ENCODE data around the gene NCOA7. TPM values are rescaled to one million over a fixed set of nuclear protein-coding genes. Genes with fewer than 3 reads are reported as not detected.
A peak's percentile ranks its signal among the peaks of the same experiment; 100 is the strongest.

The NCOA7 gene
- total and polyA plus RNA-seq, 5 donors from 2014 or later: 12.6 to 41.9 (median 14.3) TPM

GRCh38 chr6:125812394-125813292 lies 21.9 kb downstream of the NCOA7 start:
- peaks cover 6% of the 10 kb centered on the region for H3K4me1 ChIP-seq (ENCODE audit: control insufficient read depth, insufficient read depth, low read length, poor library complexity, severe bottlenecking)
- Mint-ChIP-seq H3K4me1 (peaks cover 25 to 52% (median 36%) of the 10 kb centered on the region in 4 donors), H3K9me3 (no peaks in the 10 kb centered on the region), H3K27me3 (no peaks in the 10 kb centered on the region), H3K36me3 (peaks cover 44% of the 10 kb centered on the region), H3K27ac (peak overlapping the region in 1 of 3 donors; percentile 16), H3K4me3 (peak overlapping the region in 1 of 4 donors; percentile 23)
- H3K9me3 ChIP-seq (ENCODE audit: control insufficient read depth in 2 of 2, low read length in 2 of 2): no peaks in the 10 kb centered on the region
- H3K27me3 ChIP-seq (ENCODE audit: control insufficient read depth, insufficient read depth, low read length): no peaks in the 10 kb centered on the region
- no peak overlapping the region for H3K4me3 ChIP-seq (ENCODE audit: low read depth, low read length)
- no peak overlapping the region for H3K27ac ChIP-seq (ENCODE audit: insufficient read depth, low read length, poor library complexity, severe bottlenecking)
- ATAC-seq (ENCODE audit: low read depth in 2 of 2) (no peak), DNase-seq (no peak)
- peaks cover 14% of the 10 kb centered on the region for H3K36me3 ChIP-seq (ENCODE audit: control insufficient read depth, insufficient read depth, low read length)

DNA sequence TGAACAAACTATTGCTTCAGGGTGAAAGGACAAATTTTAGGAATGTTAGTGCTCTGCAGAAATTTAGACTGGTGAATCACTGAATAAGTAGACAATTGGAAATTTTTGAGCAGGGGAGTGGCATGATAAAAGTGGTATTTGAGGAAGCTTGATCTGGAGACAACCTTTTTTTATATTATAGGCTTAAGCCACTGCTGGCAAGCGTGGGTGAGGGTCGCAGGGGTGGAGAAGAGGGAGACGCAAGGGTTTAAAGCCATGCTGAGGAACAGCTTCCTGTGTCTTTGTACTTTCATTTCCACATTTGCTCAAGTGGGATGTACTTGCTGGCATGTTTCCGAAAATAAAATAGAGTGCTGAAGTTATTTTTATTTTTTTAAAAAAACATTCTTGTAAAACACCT lies 23.7 kb downstream of the NCOA7 start:
- no peak overlapping the region for H3K4me3 Mint-ChIP-seq
- peaks cover 31 to 42% (median 35%) of the 10 kb centered on the region in 4 donors for H3K4me1 Mint-ChIP-seq

DNA sequence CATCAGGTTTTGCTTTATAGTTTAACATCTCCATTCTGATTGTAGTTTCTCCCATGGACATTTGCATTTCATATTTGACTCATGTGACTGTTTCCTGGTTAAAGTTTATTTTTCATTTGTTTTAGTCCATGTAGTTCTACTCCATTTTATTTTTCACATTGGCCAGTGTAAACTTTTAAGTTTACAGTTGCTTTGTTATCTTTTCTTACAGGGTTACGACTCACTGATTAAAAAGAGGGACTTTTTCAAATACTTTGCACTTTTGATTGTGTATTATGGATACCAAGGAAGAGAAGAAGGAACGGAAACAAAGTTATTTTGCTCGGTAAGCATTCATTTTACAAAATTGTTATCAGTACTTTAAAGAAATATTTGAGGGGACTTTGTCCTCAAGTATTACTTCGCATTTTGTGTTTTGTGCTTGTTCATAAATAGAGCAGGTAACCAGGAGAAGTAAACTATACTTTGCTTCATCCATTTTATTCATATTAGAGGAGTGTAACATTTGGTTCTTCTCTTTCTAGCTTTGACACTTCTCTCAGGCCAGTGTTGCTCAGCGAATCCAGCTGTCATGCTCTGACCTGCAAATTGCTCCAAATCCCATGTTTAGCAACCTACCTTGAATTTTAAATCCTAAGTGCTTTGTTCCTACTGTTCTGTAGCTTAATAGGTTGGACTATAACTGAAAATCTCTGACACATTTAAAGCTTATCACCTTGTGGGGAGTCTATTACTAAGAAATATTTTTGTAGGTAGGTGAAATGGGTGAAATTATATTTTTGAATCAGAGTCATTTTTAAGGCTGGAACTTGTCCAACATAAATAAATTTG lies 24.5 kb downstream of the NCOA7 start:
- Mint-ChIP-seq H3K36me3 (peaks cover 49% of the 10 kb centered on the region), H3K4me3 (no peak overlapping the region), H3K9me3 (no peaks in the 10 kb centered on the region), H3K27me3 (no peaks in the 10 kb centered on the region), H3K4me1 (peaks cover 31 to 38% (median 36%) of the 10 kb centered on the region in 4 donors), H3K27ac (no peak overlapping the region)
- ATAC-seq (ENCODE audit: low read depth in 2 of 2): no peak
- Histone ChIP-seq H3K9me3 (ENCODE audit: control insufficient read depth in 2 of 2, low read length in 2 of 2) (no peaks in the 10 kb centered on the region), H3K4me1 (ENCODE audit: control insufficient read depth, insufficient read depth, low read length, poor library complexity, severe bottlenecking) (no peaks in the 10 kb centered on the region), H3K4me3 (ENCODE audit: low read depth, low read length) (no peak overlapping the region), H3K36me3 (ENCODE audit: control insufficient read depth, insufficient read depth, low read length) (peaks cover 18% of the 10 kb centered on the region), H3K27ac (ENCODE audit: insufficient read depth, low read length, poor library complexity, severe bottlenecking) (no peak overlapping the region), H3K27me3 (ENCODE audit: control insufficient read depth, insufficient read depth, low read length) (no peaks in the 10 kb centered on the region)
- DNase-seq: no peak

More for the DNA sequence above, 23.7 kb downstream of the NCOA7 start:
- ATAC-seq (ENCODE audit: low read depth in 2 of 2) (no peak), DNase-seq (no peak)
- peaks cover 41% of the 10 kb centered on the region for H3K36me3 Mint-ChIP-seq
- H3K27me3 ChIP-seq (ENCODE audit: control insufficient read depth, insufficient read depth, low read length): no peaks in the 10 kb centered on the region
- H3K4me1 ChIP-seq (ENCODE audit: control insufficient read depth, insufficient read depth, low read length, poor library complexity, severe bottlenecking): no peaks in the 10 kb centered on the region
- H3K27me3 Mint-ChIP-seq: no peaks in the 10 kb centered on the region
- no peak overlapping the region for H3K27ac ChIP-seq (ENCODE audit: insufficient read depth, low read length, poor library complexity, severe bottlenecking)
- H3K36me3 ChIP-seq (ENCODE audit: control insufficient read depth, insufficient read depth, low read length): peaks cover 15% of the 10 kb centered on the region
- no peak overlapping the region for H3K4me3 ChIP-seq (ENCODE audit: low read depth, low read length)
- peak overlapping the region in 1 of 3 donors; percentile 15 for H3K27ac Mint-ChIP-seq
- no peaks in the 10 kb centered on the region for H3K9me3 Mint-ChIP-seq
- no peaks in the 10 kb centered on the region for H3K9me3 ChIP-seq (ENCODE audit: control insufficient read depth in 2 of 2, low read length in 2 of 2)

- no peak for ATAC-seq (ENCODE audit: low read depth in 2 of 2)
- peaks cover 23% of the 10 kb centered on the region for H3K36me3 ChIP-seq (ENCODE audit: control insufficient read depth, insufficient read depth, low read length)
- no peaks in the 10 kb centered on the region for H3K27me3 ChIP-seq (ENCODE audit: control insufficient read depth, insufficient read depth, low read length)
- no peak for DNase-seq
- no peaks in the 10 kb centered on the region for H3K9me3 ChIP-seq (ENCODE audit: control insufficient read depth in 2 of 2, low read length in 2 of 2)
- no peaks in the 10 kb centered on the region for H3K4me1 ChIP-seq (ENCODE audit: control insufficient read depth, insufficient read depth, low read length, poor library complexity, severe bottlenecking)
- no peak overlapping the region for H3K4me3 ChIP-seq (ENCODE audit: low read depth, low read length)
- H3K9me3 Mint-ChIP-seq: no peaks in the 10 kb centered on the region
- no peak overlapping the region for H3K27ac ChIP-seq (ENCODE audit: insufficient read depth, low read length, poor library complexity, severe bottlenecking)
- no peak overlapping the region for H3K27ac Mint-ChIP-seq
- peaks cover 29 to 36% (median 32%) of the 10 kb centered on the region in 4 donors for H3K4me1 Mint-ChIP-seq
- H3K36me3 Mint-ChIP-seq: peaks cover 49% of the 10 kb centered on the region
- no peak overlapping the region for H3K4me3 Mint-ChIP-seq
- no peaks in the 10 kb centered on the region for H3K27me3 Mint-ChIP-seq
These were observed 26.1 kb downstream of the NCOA7 start for GRCh38 chr6:125816828-125817280.

GRCh38 chr6:125818225-125818657 lies 27.5 kb downstream of the NCOA7 start:
- ATAC-seq (ENCODE audit: low read depth in 2 of 2): no peak
- no peak for DNase-seq
- H3K4me3 Mint-ChIP-seq: no peak overlapping the region
- Histone ChIP-seq H3K27me3 (ENCODE audit: control insufficient read depth, insufficient read depth, low read length) (no peaks in the 10 kb centered on the region), H3K36me3 (ENCODE audit: control insufficient read depth, insufficient read depth, low read length) (peaks cover 23% of the 10 kb centered on the region), H3K4me3 (ENCODE audit: low read depth, low read length) (no peak overlapping the region), H3K9me3 (ENCODE audit: control insufficient read depth in 2 of 2, low read length in 2 of 2) (no peaks in the 10 kb centered on the region), H3K4me1 (ENCODE audit: control insufficient read depth, insufficient read depth, low read length, poor library complexity, severe bottlenecking) (no peaks in the 10 kb centered on the region), H3K27ac (ENCODE audit: insufficient read depth, low read length, poor library complexity, severe bottlenecking) (no peak overlapping the region)
- peaks cover 19 to 38% (median 32%) of the 10 kb centered on the region in 4 donors for H3K4me1 Mint-ChIP-seq
- H3K36me3 Mint-ChIP-seq: peaks cover 45% of the 10 kb centered on the region
- peak overlapping the region; percentile 4 to 75 (median 44) for H3K27ac Mint-ChIP-seq
- H3K27me3 Mint-ChIP-seq: no peaks in the 10 kb centered on the region
- H3K9me3 Mint-ChIP-seq: no peaks in the 10 kb centered on the region

- no peak overlapping the region for H3K27ac ChIP-seq (ENCODE audit: insufficient read depth, low read length, poor library complexity, severe bottlenecking)
These were observed 28.1 kb downstream of the NCOA7 start for GRCh38 chr6:125818772-125819260.

DNA sequence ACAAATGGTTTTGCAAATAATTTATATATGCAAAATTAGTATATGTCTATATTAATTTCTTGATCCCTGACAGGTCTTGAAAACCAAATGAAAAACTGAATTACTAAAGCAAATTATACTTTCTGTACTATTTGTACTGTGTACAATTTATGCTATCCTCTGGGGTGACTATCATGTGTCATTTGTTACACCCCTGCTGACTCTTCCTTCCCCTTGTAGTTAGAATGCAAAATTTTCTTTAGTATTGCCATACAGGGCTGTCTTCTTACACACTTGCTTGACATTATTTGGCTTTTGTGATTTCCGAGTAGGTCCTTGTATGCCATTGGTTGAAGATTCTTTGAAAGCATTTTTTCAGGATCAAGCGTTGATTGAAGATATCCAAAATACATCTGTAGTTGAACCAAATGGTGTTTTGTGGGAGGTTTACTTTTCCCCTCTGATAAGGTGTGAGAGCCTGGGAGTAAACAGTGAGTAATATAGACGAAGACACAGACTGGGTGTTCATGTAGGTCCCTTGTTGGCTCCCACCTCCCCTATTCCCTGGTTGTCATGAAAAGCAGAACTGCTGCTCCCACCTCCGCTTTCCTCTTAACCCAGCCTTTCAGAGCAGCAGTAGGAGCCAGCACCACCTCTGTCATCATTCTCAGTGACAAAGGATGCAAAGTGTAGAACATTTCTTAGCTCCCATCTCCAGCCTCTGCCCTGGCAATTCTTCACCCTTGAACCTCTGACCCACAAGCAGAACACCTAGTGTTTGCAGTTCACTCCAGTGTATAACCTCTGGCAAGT lies 29.0 kb downstream of the NCOA7 start:
- ATAC-seq (ENCODE audit: low read depth in 2 of 2): no peak
- Mint-ChIP-seq H3K27me3 (no peaks in the 10 kb centered on the region), H3K4me3 (peak overlapping the region in 1 of 4 donors; percentile 65), H3K9me3 (no peaks in the 10 kb centered on the region), H3K36me3 (peaks cover 45% of the 10 kb centered on the region), H3K27ac (peak overlapping the region in 1 of 3 donors; percentile 41), H3K4me1 (peaks cover 15 to 38% (median 30%) of the 10 kb centered on the region in 4 donors)
- Histone ChIP-seq H3K27me3 (ENCODE audit: control insufficient read depth, insufficient read depth, low read length) (no peaks in the 10 kb centered on the region), H3K4me3 (ENCODE audit: low read depth, low read length) (no peak overlapping the region), H3K9me3 (ENCODE audit: control insufficient read depth in 2 of 2, low read length in 2 of 2) (no peaks in the 10 kb centered on the region), H3K36me3 (ENCODE audit: control insufficient read depth, insufficient read depth, low read length) (peaks cover 23% of the 10 kb centered on the region), H3K4me1 (ENCODE audit: control insufficient read depth, insufficient read depth, low read length, poor library complexity, severe bottlenecking) (no peaks in the 10 kb centered on the region), H3K27ac (ENCODE audit: insufficient read depth, low read length, poor library complexity, severe bottlenecking) (no peak overlapping the region)
- no peak for DNase-seq

More at GRCh38 chr6:125818772-125819260, 28.1 kb downstream of the NCOA7 start:
- peaks cover 23% of the 10 kb centered on the region for H3K36me3 ChIP-seq (ENCODE audit: control insufficient read depth, insufficient read depth, low read length)
- no peak overlapping the region for H3K4me3 ChIP-seq (ENCODE audit: low read depth, low read length)
- H3K27me3 ChIP-seq (ENCODE audit: control insufficient read depth, insufficient read depth, low read length): no peaks in the 10 kb centered on the region
- no peaks in the 10 kb centered on the region for H3K27me3 Mint-ChIP-seq
- H3K27ac Mint-ChIP-seq: peak overlapping the region in 1 of 3 donors; percentile 4
- H3K9me3 Mint-ChIP-seq: no peaks in the 10 kb centered on the region
- H3K4me3 Mint-ChIP-seq: no peak overlapping the region
- peaks cover 18 to 38% (median 32%) of the 10 kb centered on the region in 4 donors for H3K4me1 Mint-ChIP-seq
- no peak for ATAC-seq (ENCODE audit: low read depth in 2 of 2)
- no peaks in the 10 kb centered on the region for H3K4me1 ChIP-seq (ENCODE audit: control insufficient read depth, insufficient read depth, low read length, poor library complexity, severe bottlenecking)
- H3K9me3 ChIP-seq (ENCODE audit: control insufficient read depth in 2 of 2, low read length in 2 of 2): no peaks in the 10 kb centered on the region
- no peak for DNase-seq
- H3K36me3 Mint-ChIP-seq: peaks cover 45% of the 10 kb centered on the region

Data from CD4-positive, CD25-positive, alpha-beta regulatory T cell (primary cell).